SKM-1 treated with dmso at 0.1 percent for 144 hours (cell line): Measurements from ENCODE around the gene PCED1B.
"Not testable (repeated sequence)": the region's sequence is repeated elsewhere in the genome, so short reads cannot be mapped to it uniquely, and the experiment has no call there.

ENCODE experiments used
- DNase-seq: peaks from one replicate; lab custom pipeline; 2025; ENCODE audit not compliant: unreplicated experiment; lab: John Stamatoyannopoulos, UW

PCED1B gene

DNA sequence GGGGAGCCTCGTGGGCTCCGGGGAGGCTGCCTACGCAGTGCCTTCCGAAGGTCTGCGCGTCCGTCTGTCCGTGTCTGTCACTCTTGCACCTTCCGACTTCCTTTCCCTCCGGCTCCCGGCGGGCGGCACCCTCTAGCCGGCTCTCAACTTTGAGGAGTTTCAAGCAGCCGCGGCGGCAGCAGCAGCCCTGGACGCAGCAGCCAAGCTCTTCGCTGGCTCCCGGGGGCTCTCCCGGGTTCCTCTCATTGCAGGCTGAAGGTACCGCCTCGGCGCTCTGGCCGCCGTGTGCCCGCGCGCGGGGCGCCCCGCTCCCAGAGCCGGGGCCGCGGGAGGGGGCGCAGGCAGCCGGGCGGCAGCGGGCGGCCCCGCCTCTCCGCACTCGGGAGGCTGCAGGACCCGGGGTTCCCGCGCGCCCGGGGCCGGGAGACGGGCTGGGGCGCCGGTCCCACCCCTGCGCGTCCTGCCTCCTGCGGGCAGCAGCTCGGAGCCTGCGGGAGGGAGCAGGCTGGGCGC lies at the start of gene PCED1B, which contains the start of gene AMIGO2:
Gene PCED1B (plus strand): TSS at position 154 of the 513 bp plus-strand sequence. CDS start 155,443 bp downstream, outside the sequence.
Gene AMIGO2 (minus strand): TSS at position 492 of the 513 bp plus-strand sequence. CDS start 957 bp downstream, outside the sequence.
- peak; percentile 4 for DNase-seq

DNA sequence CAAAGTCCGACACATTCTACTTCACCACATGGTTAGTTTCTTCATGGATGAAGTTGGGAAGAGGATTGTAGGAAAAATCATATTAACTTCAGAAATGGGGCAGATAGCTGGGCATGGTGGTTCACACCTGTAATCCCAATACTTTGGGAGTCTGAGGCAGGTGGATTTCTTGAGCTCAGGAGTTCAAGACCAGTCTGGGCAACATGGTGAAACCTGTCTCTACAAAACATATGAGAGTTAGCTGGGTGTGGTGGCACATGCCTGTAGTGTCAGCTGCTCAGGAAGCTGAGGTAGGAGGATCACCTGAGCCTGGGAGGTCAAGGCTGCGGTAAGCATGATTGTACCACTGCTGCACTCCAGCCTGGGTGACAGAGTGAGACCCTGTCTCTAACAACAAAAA lies 49.5 kb upstream of the PCED1B start:
- DNase-seq, result no peak

GRCh38 chr12:47032644-47033043 lies 46.8 kb upstream of the PCED1B start:
- DNase-seq, result no peak

DNA sequence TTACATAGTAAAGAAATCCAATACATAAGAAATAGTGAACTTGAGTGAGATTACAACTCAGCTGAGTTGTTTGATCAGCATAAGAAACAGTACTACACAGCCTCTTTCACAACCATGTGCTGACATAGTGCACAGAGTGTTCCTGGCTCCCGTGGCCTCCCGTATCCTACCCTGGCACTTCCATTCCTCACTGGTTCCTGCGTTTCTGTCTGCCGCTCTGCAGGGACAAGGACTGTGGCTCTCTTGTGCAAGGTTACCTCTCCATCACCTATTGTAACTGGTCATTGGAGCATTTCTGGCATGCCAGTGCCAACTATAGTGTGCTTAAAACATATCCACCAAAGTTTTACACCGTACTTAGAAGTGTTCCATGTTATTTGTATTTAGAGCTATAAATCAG lies 46.3 kb upstream of the PCED1B start:
- no peak for DNase-seq

DNA sequence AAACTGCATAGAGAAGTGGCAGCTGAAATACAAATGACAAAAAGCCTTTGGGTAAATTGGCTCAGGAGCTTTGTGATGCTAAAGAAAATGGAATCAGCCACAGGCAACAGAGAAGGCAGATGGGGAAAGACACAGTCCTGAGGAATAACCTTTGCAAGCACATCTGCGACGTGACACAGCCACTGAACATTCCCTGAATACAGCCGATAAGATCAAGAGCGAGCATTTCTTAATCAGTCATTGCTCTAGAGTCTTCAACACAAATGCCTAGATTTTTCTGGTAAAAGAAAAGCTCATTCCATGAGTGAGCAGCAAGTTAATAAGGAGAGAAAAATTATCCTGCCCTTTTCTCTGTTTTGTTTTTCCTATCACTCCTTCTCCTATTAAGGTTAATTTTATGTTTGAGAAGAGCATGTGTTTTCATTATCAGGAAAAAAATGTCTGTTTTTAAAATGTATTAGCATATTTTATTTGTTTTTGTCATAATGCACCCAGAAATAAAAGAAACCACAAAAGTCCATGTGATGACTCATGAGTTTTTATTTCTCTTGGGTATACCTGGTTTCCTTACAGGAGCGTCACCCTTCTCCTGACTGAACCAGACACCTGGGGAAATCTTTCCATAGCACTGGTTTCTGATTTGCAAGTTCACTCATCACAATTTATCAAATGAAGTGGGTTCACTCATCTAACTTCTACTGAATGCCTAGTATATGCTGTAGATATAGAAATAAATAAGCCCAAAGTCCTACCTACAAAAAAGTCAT lies 45.4 kb upstream of the PCED1B start:
- DNase-seq, result no peak

- no peak for DNase-seq
These were observed 44.8 kb upstream of the PCED1B start for GRCh38 chr12:47034661-47035060.

- no peak for DNase-seq
These were observed 43.9 kb upstream of the PCED1B start for GRCh38 chr12:47035484-47035883.

GRCh38 chr12:47038270-47038748 lies 41.1 kb upstream of the PCED1B start:
- no peak for DNase-seq

DNA sequence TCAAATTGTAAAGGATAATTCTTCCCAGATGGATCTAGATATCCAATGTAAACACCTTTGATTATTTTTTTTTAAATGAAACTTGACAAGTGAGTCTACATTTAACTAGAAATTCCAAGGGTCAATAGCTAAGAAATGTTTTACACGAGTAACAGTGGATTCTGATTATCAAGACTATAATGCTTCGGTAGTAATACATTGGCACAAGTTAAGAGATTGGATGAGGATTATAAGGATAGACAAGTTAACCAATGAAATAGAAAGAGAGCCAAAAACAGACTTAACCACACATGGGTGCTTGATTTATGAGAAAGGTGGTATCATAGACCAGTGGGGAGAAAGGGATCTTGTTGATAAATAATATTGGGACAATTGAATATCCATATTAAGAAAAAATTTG lies 40.3 kb upstream of the PCED1B start:
- no peak for DNase-seq

- no peak for DNase-seq
These were observed 39.7 kb upstream of the PCED1B start for GRCh38 chr12:47039756-47040155.

DNA sequence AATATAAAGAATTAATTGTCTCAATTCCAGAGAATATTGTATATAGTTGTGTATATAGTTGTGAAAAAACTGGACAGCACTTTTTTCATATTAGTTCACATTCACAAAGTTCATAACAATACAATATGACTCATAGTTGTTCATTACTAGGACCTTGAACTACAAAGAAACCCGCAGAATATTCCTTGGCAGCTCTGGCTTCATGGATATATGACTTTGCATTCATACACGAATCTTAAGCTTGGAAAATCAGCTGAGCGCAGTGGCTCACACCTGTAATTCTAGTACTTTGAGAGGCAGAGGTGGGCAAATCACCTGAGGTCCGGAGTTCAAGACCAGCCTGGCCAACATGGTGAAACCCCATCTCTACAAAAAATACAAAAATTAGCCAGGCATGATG lies 38.1 kb upstream of the PCED1B start:
- DNase-seq, result no peak

- no peak for DNase-seq
These were observed 30.9 kb upstream of the PCED1B start for GRCh38 chr12:47048541-47048940.

- not testable (repeated sequence) for DNase-seq
These were observed 28.1 kb upstream of the PCED1B start for GRCh38 chr12:47051291-47051690.

DNA sequence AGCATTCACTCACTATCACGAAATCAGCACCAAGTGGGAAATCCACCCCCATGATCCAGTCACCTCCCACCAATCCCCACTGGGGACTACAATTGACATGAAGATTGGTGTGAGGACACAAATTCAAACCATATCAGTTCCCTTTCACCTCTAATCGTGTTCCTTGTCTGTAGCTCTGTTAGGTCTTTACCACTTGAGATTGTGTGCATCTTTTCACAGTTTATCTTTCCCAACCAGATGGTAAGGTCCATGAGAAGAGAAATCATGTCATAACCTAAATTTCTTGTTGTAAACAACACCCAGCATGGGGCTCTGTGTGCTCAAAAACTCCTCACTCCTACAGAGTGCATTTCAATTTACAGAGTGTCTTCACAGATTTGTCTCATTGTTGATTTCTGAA lies 27.1 kb upstream of the PCED1B start:
- no peak for DNase-seq

DNA sequence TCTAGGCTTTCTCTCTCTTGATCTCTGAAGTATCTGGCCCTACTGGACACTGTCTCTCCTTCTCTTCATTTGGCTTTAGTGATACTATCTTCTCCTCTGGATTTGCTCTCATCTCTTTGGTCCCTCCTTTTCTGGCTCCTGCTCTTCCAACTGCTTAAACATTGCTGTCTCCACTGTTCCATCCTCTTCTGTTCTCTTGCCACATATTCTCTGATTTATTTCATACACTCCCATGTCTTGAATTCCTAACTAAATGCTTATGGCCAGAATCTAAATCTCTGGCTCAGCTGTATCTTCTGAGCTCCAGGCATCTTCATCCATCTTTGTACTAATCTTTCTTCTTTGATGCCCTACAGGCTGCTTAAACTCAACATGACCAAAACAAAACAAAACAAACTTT lies 25.5 kb upstream of the PCED1B start:
- DNase-seq, result no peak

GRCh38 chr12:47054659-47055058 lies 24.8 kb upstream of the PCED1B start:
- DNase-seq, result no peak

DNA sequence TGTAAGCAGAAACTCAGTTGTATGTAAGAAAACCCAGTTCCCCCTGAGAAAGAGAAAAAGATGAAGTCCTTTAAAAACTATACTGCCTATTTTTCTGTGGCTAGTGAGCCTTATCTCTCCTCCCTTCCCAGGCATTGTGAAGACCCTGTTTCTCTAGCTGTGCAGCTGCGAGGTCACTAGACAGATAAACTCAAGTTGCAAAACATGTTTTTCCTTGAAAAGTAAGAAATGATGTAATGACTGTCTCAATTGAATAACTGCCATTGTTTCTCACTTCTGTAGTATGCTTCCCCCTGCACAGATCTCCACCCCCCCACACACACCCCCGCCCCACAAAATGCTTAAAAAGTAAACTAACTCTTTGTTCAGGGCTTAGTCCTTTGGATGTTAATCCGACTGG lies 23.6 kb upstream of the PCED1B start:
- DNase-seq, result not testable (repeated sequence)

DNA sequence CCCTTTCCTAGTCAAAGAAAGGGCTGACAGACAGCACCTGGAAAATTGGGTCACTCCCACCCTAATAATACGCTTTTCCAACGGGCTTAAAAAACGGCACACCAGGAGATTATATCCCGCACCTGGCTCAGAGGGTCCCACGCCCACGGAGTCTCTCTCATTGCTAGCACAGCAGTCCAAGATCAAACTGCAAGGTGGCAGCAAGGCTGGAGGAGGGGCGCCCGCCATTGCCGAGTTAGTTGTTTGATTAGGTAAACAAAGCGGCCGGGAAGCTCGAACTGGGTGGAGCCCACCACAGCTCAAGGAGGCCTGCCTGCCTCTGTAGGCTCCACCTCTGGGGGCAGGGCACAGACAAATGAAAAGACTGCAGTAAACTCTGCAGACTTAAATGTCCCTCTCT lies 22.5 kb upstream of the PCED1B start:
- not testable (repeated sequence) for DNase-seq

- DNase-seq, result not testable (repeated sequence)
These were observed 20.8 kb upstream of the PCED1B start for GRCh38 chr12:47058640-47059039.

GRCh38 chr12:47065546-47065945 lies 13.9 kb upstream of the PCED1B start:
- DNase-seq, result no peak

- no peak for DNase-seq
These were observed 13.0 kb upstream of the PCED1B start for GRCh38 chr12:47066278-47067025.

DNA sequence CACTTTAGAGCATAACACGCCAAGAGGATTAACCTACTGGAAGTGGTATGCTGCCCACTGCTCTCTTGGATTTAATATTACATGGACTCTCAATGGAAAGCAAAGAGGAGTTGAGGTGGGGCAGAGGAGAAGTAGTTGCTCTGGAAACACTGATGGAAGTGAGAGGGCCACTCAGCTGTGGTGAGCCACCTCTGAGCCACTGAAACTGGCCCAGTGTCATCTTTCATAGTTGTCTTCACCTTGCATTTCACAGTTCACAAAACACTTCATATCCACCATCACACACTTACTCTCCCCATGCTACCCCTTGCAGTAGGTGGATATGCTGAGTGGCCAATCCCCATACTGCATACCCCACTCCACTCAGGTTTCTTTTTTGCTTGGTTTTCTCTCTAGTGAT lies 12.2 kb upstream of the PCED1B start:
- no peak for DNase-seq
